ENCODE measurements around the gene PIK3CA. TPM values are rescaled to one million over a fixed set of nuclear protein-coding genes. Genes with fewer than 3 reads are reported as not detected.
"Not testable (repeated sequence)": the region's sequence is repeated elsewhere in the genome, so short reads cannot be mapped to it uniquely, and the experiment has no call there.

Gene PIK3CA
- polyA plus RNA-seq, 4 donors: 2.2 to 18.2 (median 4.6) TPM

DNA sequence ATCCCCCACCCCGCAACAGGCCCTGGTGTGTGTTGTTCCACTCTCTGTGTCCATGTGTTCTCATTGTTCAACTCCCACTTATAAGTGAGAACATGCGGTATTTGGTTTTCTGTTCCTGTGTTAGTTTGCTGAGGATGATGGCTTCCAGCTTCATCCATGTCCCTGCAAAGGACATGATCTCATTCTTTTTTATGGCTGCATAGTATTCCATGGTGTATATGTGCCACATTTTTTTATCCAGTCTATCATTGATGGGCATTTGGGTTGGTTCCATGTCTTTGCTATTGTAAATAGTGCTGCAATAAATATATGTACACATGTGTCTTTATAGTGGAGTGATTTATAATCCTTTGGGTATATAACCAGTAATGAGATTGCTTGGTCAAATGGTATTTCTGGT lies 126.3 kb downstream of the PIK3CA start:
- H3K4me1 ChIP-seq (ENCODE audit: control insufficient read depth in 3 of 3, insufficient read depth in 2 of 3, low read depth in 1 of 3, low read length in 2 of 3); FAIRE-seq; H3K27me3 ChIP-seq (ENCODE audit: control insufficient read depth in 3 of 3, insufficient read depth in 3 of 3, low read length in 3 of 3); DNase-seq; H3K27ac ChIP-seq (ENCODE audit: low read depth in 1 of 3, low read length in 2 of 3); H3K9me3 ChIP-seq (ENCODE audit: control insufficient read depth in 2 of 2, insufficient read depth in 1 of 2, low read depth in 1 of 2, low read length in 1 of 2); H3K36me3 ChIP-seq (ENCODE audit: control insufficient read depth in 3 of 3, insufficient read depth in 2 of 3, low read depth in 1 of 3, low read length in 3 of 3); H3K4me3 ChIP-seq (ENCODE audit: low read depth in 1 of 3, low read length in 3 of 3): not testable (repeated sequence)
- 90 to 93% (median 91%) methylated on average over 2 of the region's 2 CpGs for WGBS, 3 donors

DNA sequence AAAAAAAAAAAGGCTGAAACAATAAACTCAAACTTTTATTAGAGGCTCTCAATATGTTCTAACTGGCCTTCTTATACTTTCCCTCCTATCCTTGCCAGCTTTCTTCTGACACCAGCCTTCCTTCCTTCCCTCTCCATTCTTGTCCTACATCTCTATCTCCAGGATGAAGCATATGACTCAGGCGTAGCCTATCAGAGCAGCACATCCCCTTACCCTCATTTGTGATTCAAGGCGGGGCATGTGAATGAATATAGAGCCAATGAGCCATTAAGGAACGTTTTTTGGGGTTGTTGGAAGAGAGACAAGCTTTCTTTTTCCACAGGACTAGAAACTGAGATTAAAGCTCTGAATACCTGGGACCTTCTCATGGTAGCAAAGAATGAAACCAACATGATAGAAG lies 127.8 kb downstream of the PIK3CA start:
- Histone ChIP-seq H3K4me3 (ENCODE audit: low read depth in 1 of 3, low read length in 3 of 3) (no peak overlapping the region), H3K9me3 (ENCODE audit: control insufficient read depth in 2 of 2, insufficient read depth in 1 of 2, low read depth in 1 of 2, low read length in 1 of 2) (no peaks in the 10 kb centered on the region), H3K27ac (ENCODE audit: low read depth in 1 of 3, low read length in 2 of 3) (no peak overlapping the region), H3K4me1 (ENCODE audit: control insufficient read depth in 3 of 3, insufficient read depth in 2 of 3, low read depth in 1 of 3, low read length in 2 of 3) (no peaks in the 10 kb centered on the region), H3K36me3 (ENCODE audit: control insufficient read depth in 3 of 3, insufficient read depth in 2 of 3, low read depth in 1 of 3, low read length in 3 of 3) (no peaks in the 10 kb centered on the region), H3K27me3 (ENCODE audit: control insufficient read depth in 3 of 3, insufficient read depth in 3 of 3, low read length in 3 of 3) (peaks cover 0 to 2% (median 0%) of the 10 kb centered on the region in 3 donors)
- FAIRE-seq: no peak
- DNase-seq: no peak
- 62 to 66% (median 62%) methylated on average over 3 of the region's 3 CpGs for WGBS, 3 donors

DNA sequence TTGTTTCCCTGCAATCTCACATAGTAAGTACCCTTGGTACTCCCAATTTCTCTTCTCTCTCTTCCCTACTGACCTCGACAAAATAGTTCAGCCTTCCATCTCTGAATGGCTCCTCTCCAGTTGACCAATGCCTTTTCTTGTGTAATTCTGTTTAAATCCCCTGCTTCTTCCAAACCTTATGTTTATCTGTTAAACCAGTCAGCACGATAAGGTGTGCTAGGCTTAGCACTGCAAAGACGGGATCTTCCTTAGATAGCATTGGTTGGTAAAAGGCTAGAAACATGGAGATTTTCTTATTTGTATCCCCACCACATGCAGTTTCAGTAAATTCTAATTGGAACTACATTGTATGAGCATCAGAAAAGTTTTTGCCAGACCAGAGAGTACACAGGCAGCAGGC lies 128.6 kb downstream of the PIK3CA start:
- H3K4me3 ChIP-seq (ENCODE audit: low read depth in 1 of 3, low read length in 3 of 3): no peak overlapping the region
- H3K27ac ChIP-seq (ENCODE audit: low read depth in 1 of 3, low read length in 2 of 3): no peak overlapping the region
- no peaks in the 10 kb centered on the region for H3K36me3 ChIP-seq (ENCODE audit: control insufficient read depth in 3 of 3, insufficient read depth in 2 of 3, low read depth in 1 of 3, low read length in 3 of 3)
- H3K4me1 ChIP-seq (ENCODE audit: control insufficient read depth in 3 of 3, insufficient read depth in 2 of 3, low read depth in 1 of 3, low read length in 2 of 3): no peaks in the 10 kb centered on the region
- no peak for FAIRE-seq
- whole genome bisulfite sequencing, 3 donors: 80 to 87% (median 81%) methylated on average over 3 of the region's 3 CpGs
- no peak for DNase-seq
- H3K27me3 ChIP-seq (ENCODE audit: control insufficient read depth in 3 of 3, insufficient read depth in 3 of 3, low read length in 3 of 3): peaks cover 0 to 2% (median 0%) of the 10 kb centered on the region in 3 donors
- no peaks in the 10 kb centered on the region for H3K9me3 ChIP-seq (ENCODE audit: control insufficient read depth in 2 of 2, insufficient read depth in 1 of 2, low read depth in 1 of 2, low read length in 1 of 2)

DNA sequence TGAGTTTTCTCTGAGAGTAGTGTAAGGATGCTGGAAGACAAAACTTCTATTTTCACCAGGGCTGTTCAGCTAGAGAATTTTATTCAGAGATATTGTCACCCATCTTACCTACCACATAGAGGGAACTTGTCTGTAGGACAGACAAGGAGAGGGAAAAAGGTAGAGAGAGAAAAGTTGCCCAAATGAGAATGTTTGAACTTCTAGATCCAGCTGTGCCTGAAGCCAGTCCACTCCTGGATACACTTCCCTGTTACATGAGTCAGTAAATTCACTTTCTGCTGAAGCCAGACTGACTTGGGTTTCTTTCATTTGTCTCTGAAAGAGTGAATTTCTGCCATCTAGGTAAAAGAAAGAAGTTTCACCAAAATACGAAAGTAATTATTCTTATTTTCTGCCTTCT lies 130.0 kb downstream of the PIK3CA start:
- no peaks in the 10 kb centered on the region for H3K9me3 ChIP-seq (ENCODE audit: control insufficient read depth in 2 of 2, insufficient read depth in 1 of 2, low read depth in 1 of 2, low read length in 1 of 2)
- no peaks in the 10 kb centered on the region for H3K4me1 ChIP-seq (ENCODE audit: control insufficient read depth in 3 of 3, insufficient read depth in 2 of 3, low read depth in 1 of 3, low read length in 2 of 3)
- FAIRE-seq: no peak
- H3K36me3 ChIP-seq (ENCODE audit: control insufficient read depth in 3 of 3, insufficient read depth in 2 of 3, low read depth in 1 of 3, low read length in 3 of 3): no peaks in the 10 kb centered on the region
- 94 to 97% (median 96%) methylated on average over 1 of the region's 1 CpG for WGBS, 3 donors
- H3K4me3 ChIP-seq (ENCODE audit: low read depth in 1 of 3, low read length in 3 of 3): no peak overlapping the region
- no peak for DNase-seq
- peaks cover 0 to 2% (median 0%) of the 10 kb centered on the region in 3 donors for H3K27me3 ChIP-seq (ENCODE audit: control insufficient read depth in 3 of 3, insufficient read depth in 3 of 3, low read length in 3 of 3)
- H3K27ac ChIP-seq (ENCODE audit: low read depth in 1 of 3, low read length in 2 of 3): no peak overlapping the region

DNA sequence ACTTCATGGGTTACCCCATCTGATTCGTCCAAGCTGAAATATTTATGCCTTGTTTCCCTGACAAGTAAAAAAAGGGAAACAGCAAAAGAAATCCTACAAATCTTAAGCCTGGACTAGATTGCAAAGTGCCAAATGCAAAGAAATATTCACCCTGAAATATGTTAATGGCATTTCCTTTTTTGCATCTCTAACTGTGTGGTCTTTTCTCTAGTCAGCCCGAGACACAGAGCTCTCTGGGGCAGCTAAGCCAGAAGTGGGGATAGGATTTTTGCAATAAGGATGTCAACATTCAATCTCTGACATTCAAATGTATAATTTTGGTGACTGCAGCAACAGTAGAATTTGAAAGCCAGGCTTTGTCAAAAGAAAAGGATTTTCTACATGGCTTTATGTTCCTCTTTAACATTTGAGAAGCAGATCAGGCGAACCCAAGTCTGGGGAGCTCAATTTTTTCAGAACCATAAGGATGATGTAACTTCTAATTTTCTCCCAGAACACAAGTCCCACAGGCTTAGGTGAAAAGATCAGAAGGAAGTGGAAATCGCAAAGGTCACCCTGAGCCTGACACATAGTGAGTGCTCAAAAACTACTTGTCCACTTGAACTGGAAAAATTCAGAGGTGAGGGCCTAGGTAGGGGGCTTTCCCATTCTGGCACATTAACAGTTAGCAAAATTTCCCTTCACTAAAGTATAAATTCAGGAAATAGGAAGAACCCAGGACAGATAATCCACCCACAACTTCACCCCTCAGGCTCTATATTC lies 131.0 kb downstream of the PIK3CA start:
- FAIRE-seq (no peak), DNase-seq (no peak)
- Histone ChIP-seq H3K36me3 (ENCODE audit: control insufficient read depth in 3 of 3, insufficient read depth in 2 of 3, low read depth in 1 of 3, low read length in 3 of 3) (no peaks in the 10 kb centered on the region), H3K27me3 (ENCODE audit: control insufficient read depth in 3 of 3, insufficient read depth in 3 of 3, low read length in 3 of 3) (peaks cover 0 to 2% (median 0%) of the 10 kb centered on the region in 3 donors), H3K4me1 (ENCODE audit: control insufficient read depth in 3 of 3, insufficient read depth in 2 of 3, low read depth in 1 of 3, low read length in 2 of 3) (no peaks in the 10 kb centered on the region), H3K9me3 (ENCODE audit: control insufficient read depth in 2 of 2, insufficient read depth in 1 of 2, low read depth in 1 of 2, low read length in 1 of 2) (no peaks in the 10 kb centered on the region), H3K27ac (ENCODE audit: low read depth in 1 of 3, low read length in 2 of 3) (no peak overlapping the region), H3K4me3 (ENCODE audit: low read depth in 1 of 3, low read length in 3 of 3) (no peak overlapping the region)
- WGBS, 3 donors: 51 to 70% (median 59%) methylated on average over 4 of the region's 4 CpGs

DNA sequence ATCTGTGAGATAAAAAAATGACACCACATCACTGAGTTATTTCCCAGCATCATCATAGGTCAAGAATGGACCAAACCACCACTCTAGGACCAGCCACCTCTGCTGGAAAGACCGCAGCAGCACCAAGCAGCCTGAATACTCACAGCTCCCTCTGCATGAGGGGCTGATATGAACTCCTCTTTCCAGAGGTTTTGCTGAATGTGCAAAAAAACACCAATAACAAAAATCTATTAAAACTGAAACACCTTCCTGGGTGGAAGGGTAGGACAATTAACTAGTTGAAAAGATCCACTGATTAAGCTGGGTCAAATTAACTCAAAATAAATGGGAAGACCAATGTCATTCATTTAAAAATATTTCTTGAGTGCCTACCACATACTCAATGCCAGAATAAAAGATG lies 131.7 kb downstream of the PIK3CA start:
- no peaks in the 10 kb centered on the region for H3K9me3 ChIP-seq (ENCODE audit: control insufficient read depth in 2 of 2, insufficient read depth in 1 of 2, low read depth in 1 of 2, low read length in 1 of 2)
- no peaks in the 10 kb centered on the region for H3K4me1 ChIP-seq (ENCODE audit: control insufficient read depth in 3 of 3, insufficient read depth in 2 of 3, low read depth in 1 of 3, low read length in 2 of 3)
- no peaks in the 10 kb centered on the region for H3K36me3 ChIP-seq (ENCODE audit: control insufficient read depth in 3 of 3, insufficient read depth in 2 of 3, low read depth in 1 of 3, low read length in 3 of 3)
- peaks cover 0 to 2% (median 0%) of the 10 kb centered on the region in 3 donors for H3K27me3 ChIP-seq (ENCODE audit: control insufficient read depth in 3 of 3, insufficient read depth in 3 of 3, low read length in 3 of 3)
- FAIRE-seq (no peak), DNase-seq (no peak)
- no peak overlapping the region for H3K4me3 ChIP-seq (ENCODE audit: low read depth in 1 of 3, low read length in 3 of 3)
- WGBS, 3 donors: 79 to 89% (median 80%) methylated on average over 1 of the region's 1 CpG
- H3K27ac ChIP-seq (ENCODE audit: low read depth in 1 of 3, low read length in 2 of 3): no peak overlapping the region

DNA sequence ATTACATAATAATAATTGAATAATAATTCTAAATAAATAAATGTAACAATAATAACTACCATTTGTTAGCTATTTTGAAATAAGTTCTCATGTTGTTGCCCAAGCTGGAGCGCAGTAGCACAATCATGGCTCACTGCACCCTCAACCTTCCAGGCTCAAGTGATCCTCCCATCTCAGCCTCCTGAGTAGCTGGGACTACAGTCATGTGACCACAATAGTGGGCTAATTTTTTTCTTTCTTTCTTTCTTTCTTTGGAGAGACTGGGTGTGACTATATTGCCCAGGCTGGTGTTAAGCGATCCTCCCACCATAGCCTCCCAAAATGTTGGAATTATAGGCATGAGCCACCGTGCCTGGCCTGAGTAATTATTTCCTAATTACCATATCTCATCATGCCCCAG lies 133.7 kb downstream of the PIK3CA start:
- Histone ChIP-seq H3K36me3 (ENCODE audit: control insufficient read depth in 3 of 3, insufficient read depth in 2 of 3, low read depth in 1 of 3, low read length in 3 of 3) (no peaks in the 10 kb centered on the region), H3K4me3 (ENCODE audit: low read depth in 1 of 3, low read length in 3 of 3) (no peak overlapping the region), H3K27ac (ENCODE audit: low read depth in 1 of 3, low read length in 2 of 3) (no peak overlapping the region), H3K27me3 (ENCODE audit: control insufficient read depth in 3 of 3, insufficient read depth in 3 of 3, low read length in 3 of 3) (peaks cover 0 to 2% (median 0%) of the 10 kb centered on the region in 3 donors), H3K9me3 (ENCODE audit: control insufficient read depth in 2 of 2, insufficient read depth in 1 of 2, low read depth in 1 of 2, low read length in 1 of 2) (no peaks in the 10 kb centered on the region), H3K4me1 (ENCODE audit: control insufficient read depth in 3 of 3, insufficient read depth in 2 of 3, low read depth in 1 of 3, low read length in 2 of 3) (no peaks in the 10 kb centered on the region)
- 83 to 88% (median 86%) methylated on average over 2 to 3 of the region's 3 CpGs for WGBS, 3 donors
- no peak for DNase-seq
- FAIRE-seq: no peak

DNA sequence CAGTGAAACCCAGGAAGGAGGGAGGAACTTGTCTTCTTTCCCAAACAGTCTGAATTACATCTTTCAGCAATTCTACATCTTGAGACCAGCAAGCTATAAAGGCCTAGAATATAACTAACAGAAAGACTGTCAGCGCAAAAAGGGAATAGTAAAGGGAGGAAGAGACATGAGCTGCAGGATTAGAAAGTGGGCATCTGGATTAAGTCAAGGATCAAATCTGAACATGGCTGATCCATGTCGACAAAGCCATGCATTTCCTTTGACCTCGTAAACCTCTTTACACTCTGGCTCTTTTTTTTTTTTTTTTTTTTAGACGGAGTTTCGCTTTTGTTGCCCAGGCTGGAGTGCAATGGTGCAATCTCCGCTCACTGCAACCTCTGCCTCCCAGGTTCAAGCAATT lies 138.2 kb downstream of the PIK3CA start:
- no peaks in the 10 kb centered on the region for H3K4me1 ChIP-seq (ENCODE audit: control insufficient read depth in 3 of 3, insufficient read depth in 2 of 3, low read depth in 1 of 3, low read length in 2 of 3)
- no peak for FAIRE-seq
- 81 to 84% (median 82%) methylated on average over 6 of the region's 6 CpGs for WGBS, 3 donors

DNA sequence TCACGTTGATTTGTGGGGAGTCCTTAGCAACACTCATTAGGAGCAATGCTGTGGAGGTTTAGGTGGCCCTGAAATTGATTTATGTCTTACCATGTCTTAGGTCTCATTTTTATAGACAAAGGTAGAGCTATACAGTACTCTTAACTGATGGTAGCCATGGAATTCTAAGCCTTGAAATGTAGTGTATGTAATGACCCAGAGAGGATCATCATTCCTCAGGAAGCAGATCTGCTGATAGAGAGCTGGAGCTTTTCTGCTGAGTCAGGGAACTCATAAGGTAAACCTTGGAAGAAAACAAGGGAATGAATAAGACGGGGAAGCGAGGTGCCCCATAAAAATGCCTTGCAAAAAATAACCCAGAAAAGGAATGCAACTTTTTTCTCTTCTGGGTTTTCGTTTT lies 140.7 kb downstream of the PIK3CA start:
- Histone ChIP-seq H3K27ac (ENCODE audit: low read depth in 1 of 3, low read length in 2 of 3) (no peak overlapping the region), H3K36me3 (ENCODE audit: control insufficient read depth in 3 of 3, insufficient read depth in 2 of 3, low read depth in 1 of 3, low read length in 3 of 3) (no peaks in the 10 kb centered on the region), H3K4me3 (ENCODE audit: low read depth in 1 of 3, low read length in 3 of 3) (no peak overlapping the region), H3K4me1 (ENCODE audit: control insufficient read depth in 3 of 3, insufficient read depth in 2 of 3, low read depth in 1 of 3, low read length in 2 of 3) (no peaks in the 10 kb centered on the region), H3K27me3 (ENCODE audit: control insufficient read depth in 3 of 3, insufficient read depth in 3 of 3, low read length in 3 of 3) (no peaks in the 10 kb centered on the region), H3K9me3 (ENCODE audit: control insufficient read depth in 2 of 2, insufficient read depth in 1 of 2, low read depth in 1 of 2, low read length in 1 of 2) (no peaks in the 10 kb centered on the region)
- WGBS, 3 donors: 55 to 75% (median 70%) methylated on average over 3 to 4 of the region's 4 CpGs
- DNase-seq: no peak
- no peak for FAIRE-seq

More for the DNA sequence above, 138.2 kb downstream of the PIK3CA start:
- DNase-seq: no peak
- Histone ChIP-seq H3K27ac (ENCODE audit: low read depth in 1 of 3, low read length in 2 of 3) (no peak overlapping the region), H3K4me3 (ENCODE audit: low read depth in 1 of 3, low read length in 3 of 3) (no peak overlapping the region), H3K36me3 (ENCODE audit: control insufficient read depth in 3 of 3, insufficient read depth in 2 of 3, low read depth in 1 of 3, low read length in 3 of 3) (no peaks in the 10 kb centered on the region), H3K27me3 (ENCODE audit: control insufficient read depth in 3 of 3, insufficient read depth in 3 of 3, low read length in 3 of 3) (no peaks in the 10 kb centered on the region), H3K9me3 (ENCODE audit: control insufficient read depth in 2 of 2, insufficient read depth in 1 of 2, low read depth in 1 of 2, low read length in 1 of 2) (no peaks in the 10 kb centered on the region)
